ENCODE results near the gene GRAMD1A. TPM values are rescaled to one million over a fixed set of nuclear protein-coding genes. Genes with fewer than 3 reads are reported as not detected.

Gene GRAMD1A
- total RNA-seq, 1 experiment from 2014 or later = 75.4 TPM

GRCh38 chr19:35066691-35067563 lies 66.8 kb downstream of the GRAMD1A start:
- POLR2A ChIA-PET = interaction anchor here (1.0 to 1.8 kb wide), 3 partner anchors 12 to 75 kb away, joined by 4 to 12 read pairs (median 5); no protein-coding TSS in a partner anchor
- CTCF ChIA-PET = interaction anchor here (0.7 to 3.0 kb wide), 17 partner anchors 9 to 430 kb away, joined by 3 to 46 read pairs (median 5); partner anchors contain the start of genes FXYD3 and LGI4
- peak overlapping the region; percentile 43 for H3K4me2 ChIP-seq (ENCODE audit: low read length)

More at GRCh38 chr19:35066691-35067563, 66.8 kb downstream of the GRAMD1A start:
- Histone ChIP-seq H3K79me2 (ENCODE audit: insufficient read depth, low read length) (no peaks in the 10 kb centered on the region), H3K9me3 (ENCODE audit: control insufficient read depth in 1 of 2, insufficient read depth in 1 of 2, low read depth in 1 of 2, low read length in 2 of 2) (peaks cover 0 to 5% of the 10 kb centered on the region in 2 experiments; a peak in 1 of 4 replicates), H3K4me1 (ENCODE audit: control insufficient read depth in 1 of 2, insufficient read depth in 2 of 2, low read length in 2 of 2) (peaks cover 10 to 28% of the 10 kb centered on the region in 2 experiments; a peak in 3 of 4 replicates), H3K4me3 (replicated peaks in 1 of 2; ENCODE audit: low read depth in 1 of 2, low read length in 2 of 2) (peak overlapping the region in 1 of 2 experiments; percentile 13; a peak in 2 of 4 replicates), H4K20me1 (ENCODE audit: insufficient read depth) (no peaks in the 10 kb centered on the region), H3K27ac (ENCODE audit: low read depth, low read length) (peak overlapping the region; percentile 30), H2AFZ (ENCODE audit: low read depth, low read length, poor library complexity, severe bottlenecking) (peak overlapping the region; percentile 12), H3K9me2 (ENCODE audit: insufficient read depth) (no peaks in the 10 kb centered on the region), H3K27me3 (ENCODE audit: insufficient read depth, low read length) (no peaks in the 10 kb centered on the region), H3K9ac (ENCODE audit: low read length) (no peak overlapping the region), H3K36me3 (ENCODE audit: control insufficient read depth in 1 of 2, insufficient read depth in 2 of 2, low read length in 2 of 2) (no peaks in the 10 kb centered on the region)
- DNase-seq (ENCODE audit: low read depth, low spot score) (peak; percentile 89), ATAC-seq (peak; percentile 97)
- intact Hi-C loops (cut with micrococcal nuclease) = loop anchor here (1.0 to 5.0 kb wide), 2 partner anchors 68 to 180 kb away; partner anchors contain the start of genes LGI4 and LSR
- TF ChIP-seq ZNF274 (IDR thresholded peaks at IDR 0.05; ENCODE audit: low read depth, low read length) (no peak), SP1 (IDR thresholded peaks at IDR 0.05; ENCODE audit: low read depth) (0 out of 2 replicates have a peak, but pooled peaks have one; percentile 6), SRF (IDR thresholded peaks at IDR 0.05; ENCODE audit: low read depth) (no peak), TCF7L2 (IDR thresholded peaks at IDR 0.05; ENCODE audit: borderline replicate concordance, extremely low read depth, insufficient read depth, insufficient read length) (no peak), JUND (IDR thresholded peaks at IDR 0.05) (no peak), CTCF (IDR thresholded peaks at IDR 0.05 in 2 of 3, conservative IDR thresholded peaks at IDR 0.05 in 1 of 3; ENCODE audit: borderline replicate concordance in 1 of 3, insufficient read depth in 1 of 3, low read depth in 2 of 3, low read length in 2 of 3) (peak; percentile 91 to 96 (median 91)), EGR1 (IDR thresholded peaks at IDR 0.05; ENCODE audit: low read depth) (no peak), CBX3 (IDR thresholded peaks at IDR 0.05; ENCODE audit: low read depth) (peak; percentile 12; the same call in 1 of the 2 replicates), POLR2A (IDR thresholded peaks at IDR 0.05; ENCODE audit: borderline replicate concordance, extremely low read depth, insufficient read depth, insufficient read length) (no peak), RAD21 (IDR thresholded peaks at IDR 0.05; ENCODE audit: low read depth) (peak; percentile 93), MAX (IDR thresholded peaks at IDR 0.05) (0 out of 2 replicates have a peak, but pooled peaks have one; percentile 27), ATF3 (IDR thresholded peaks at IDR 0.05) (no peak)
- no TSS peak for BruUV-seq (replicated peaks)
- RAD21 ChIA-PET (ENCODE audit: low non-redundant PET in 1 of 2, low total read pairs in 2 of 2, uncharacterized antibody in 2 of 2, unreplicated experiment in 2 of 2) = interaction anchor here (0.7 to 2.4 kb wide), 3 partner anchors 69 to 75 kb away, joined by 3 to 25 read pairs (median 24); no protein-coding TSS in a partner anchor
